ENCODE measurements around the gene AGO4.
"Not testable (repeated sequence)": the region's sequence is repeated elsewhere in the genome, so short reads cannot be mapped to it uniquely, and the experiment has no call there.

The AGO4 gene

GRCh38 chr1:35864813-35865212, 57.0 kb downstream of the AGO4 start:
- peak; percentile 87 to 91 for DNase-seq

- DNase-seq = peak; percentile 75 to 84
These were observed 59.2 kb downstream of the AGO4 start for GRCh38 chr1:35866991-35867390.

DNA sequence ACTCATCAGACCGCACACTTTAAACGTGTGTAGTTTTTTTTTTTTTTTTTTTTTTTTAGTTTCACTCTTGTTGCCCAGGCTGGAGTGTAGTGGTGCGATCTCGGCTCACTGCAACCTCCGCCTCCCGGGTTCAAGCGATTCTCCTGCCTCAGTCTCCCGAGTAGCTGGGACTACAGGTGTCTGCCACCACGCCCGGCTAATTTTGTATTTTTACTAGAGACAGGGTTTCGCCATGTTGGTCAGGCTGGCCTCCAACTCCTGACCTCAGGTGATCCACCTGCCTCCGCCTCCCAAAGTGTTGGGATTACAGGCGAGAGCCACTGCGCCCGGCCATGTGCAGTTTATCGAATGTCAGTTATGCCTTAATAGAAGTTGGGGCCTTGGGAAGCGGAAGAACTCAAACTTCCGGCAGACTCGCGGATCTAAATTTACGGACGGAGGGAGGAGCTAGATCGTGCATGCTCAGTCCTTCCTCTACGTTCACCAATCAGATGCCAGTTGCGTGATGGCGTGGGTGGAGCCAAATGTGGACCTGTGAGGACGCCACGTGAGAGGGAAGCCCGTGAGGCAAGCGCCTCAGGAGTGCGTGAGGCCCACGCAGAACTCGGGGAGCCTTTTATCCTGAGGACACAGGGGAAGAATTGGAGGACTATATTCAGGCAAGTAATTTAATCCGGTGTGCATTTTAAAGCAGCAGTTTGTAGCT, 61.6 kb downstream of the AGO4 start:
- DNase-seq = not testable (repeated sequence)

DNA sequence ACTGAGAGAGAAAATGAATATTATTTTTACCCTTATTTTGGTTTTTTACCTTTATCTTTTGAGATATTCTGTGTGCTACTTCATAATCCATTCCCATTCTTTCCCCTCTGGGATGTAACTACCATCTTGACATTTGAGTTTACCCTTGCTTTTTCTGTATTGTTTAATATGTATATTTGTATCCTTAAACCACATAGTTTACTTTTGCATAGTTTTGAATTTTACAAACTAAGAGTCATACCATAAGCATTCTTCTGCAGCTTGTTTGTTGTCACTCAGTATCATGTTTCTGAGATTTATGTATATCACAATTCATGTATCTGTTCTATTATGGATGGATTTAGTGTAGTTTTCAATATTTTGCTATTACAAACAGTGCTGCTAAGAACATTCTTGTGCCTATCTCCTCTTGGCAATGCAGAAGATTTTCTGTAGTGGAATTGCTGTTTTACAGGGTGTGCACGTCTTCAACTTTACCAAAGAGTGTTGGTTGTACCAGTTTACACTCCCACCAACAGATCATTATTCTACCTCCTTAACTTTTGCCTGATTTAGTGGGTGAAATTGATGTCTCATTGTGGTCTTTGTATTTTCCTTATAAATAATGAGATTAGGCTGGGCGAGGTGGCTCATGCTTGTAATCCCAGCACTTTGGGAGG, 63.0 kb downstream of the AGO4 start:
- no peak for DNase-seq

DNA sequence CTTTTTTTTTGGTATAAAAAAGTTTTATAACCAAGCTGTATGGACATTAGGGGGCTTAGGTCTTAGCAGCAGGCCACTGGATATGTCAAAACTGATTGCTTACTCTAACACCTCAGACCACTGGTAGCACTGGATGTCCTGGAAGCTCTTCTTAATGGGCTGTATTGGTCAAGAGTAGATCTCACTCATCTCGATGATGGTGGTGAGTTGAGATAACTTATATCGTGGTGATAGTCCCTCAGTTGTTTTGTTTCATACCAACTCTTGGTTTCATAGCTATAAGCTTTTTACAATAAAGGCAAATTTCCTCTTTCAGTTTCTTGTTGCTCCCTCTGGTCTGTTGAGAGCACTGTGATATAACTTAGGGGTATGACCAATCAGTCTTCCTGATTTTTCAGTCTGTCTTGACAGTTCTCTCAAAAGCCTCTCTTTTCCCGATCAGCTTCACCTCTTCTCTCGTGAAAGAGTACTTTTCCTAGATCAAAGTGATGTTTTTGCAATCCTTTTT, 65.5 kb downstream of the AGO4 start:
- peak in 1 of 2 donors; percentile 18 for DNase-seq

DNA sequence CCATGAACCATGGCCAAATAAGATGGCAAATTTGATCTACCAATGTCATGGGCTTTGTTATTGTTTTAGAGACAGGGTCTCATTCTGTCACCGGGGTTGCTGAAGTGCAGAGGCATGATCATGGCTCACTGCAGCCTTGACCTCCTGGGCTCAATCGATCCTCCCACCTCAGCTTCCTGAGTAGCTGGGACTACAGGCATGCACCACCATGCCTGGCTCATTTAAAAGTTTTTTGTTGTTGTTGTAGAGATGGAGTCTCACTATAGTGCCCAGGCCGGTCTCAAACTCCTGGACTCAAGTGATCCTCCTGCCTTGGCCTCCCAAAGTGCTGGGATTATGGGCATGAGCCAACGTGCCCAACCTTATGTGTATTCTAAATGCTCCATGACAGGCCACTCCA, 66.3 kb downstream of the AGO4 start:
- not testable (repeated sequence) for DNase-seq

- DNase-seq = no peak
These were observed 69.2 kb downstream of the AGO4 start for GRCh38 chr1:35876988-35877387.

- no peak for DNase-seq
These were observed 74.0 kb downstream of the AGO4 start for GRCh38 chr1:35881850-35882273.

DNA sequence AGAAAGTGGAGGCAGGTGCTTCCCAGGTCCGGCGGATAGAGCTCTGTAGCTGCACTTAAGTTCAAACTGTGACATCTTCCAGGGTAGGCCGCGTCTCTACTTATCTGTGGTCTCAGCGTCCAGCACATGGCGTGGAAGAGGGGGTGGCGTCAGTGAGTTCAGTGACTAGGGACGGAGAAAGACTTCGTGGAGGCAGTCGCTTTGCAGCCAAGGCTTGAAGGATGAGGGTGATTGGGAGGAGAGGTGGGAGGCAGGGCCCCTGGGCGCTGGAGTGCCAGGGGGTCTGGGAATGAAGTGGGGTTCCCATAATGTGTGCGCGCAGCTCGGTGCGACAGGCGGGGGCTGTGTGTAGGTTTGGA, 74.7 kb downstream of the AGO4 start:
- DNase-seq = no peak

DNA sequence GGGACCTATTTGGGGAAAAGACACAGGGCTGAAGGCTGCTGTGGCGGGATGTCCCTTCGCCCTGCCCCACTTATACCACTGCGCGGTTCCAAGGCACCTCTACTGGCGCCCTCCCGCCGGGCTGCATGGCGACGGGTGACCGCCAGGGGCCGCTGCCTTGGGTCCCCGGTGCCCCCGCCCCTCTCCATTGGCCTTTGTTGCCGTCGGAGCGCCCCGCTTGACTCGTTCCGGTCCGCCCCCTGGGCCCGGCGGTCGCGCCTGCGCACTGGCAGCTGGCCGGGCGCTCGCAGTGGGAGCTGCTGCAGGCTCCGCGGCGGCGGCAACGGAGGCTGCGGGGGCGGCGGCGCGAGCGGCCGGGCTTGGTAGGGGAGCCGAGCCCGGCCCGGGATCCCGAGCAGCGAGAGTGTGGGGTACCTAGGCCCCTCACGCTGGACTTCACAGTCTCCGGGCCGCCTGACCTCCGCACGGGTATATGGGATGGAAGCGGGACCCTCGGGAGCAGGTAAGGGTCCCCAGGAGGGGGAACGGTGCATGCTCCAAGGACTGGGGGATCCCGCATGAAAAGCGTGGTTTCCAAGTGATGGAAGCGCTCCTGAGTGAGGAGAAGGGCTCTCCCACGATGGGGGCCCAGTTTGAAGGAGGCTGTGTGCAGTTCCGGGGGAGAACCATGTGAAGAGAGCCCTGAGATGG, 75.3 kb downstream of the AGO4 start, which contains the start of gene AGO1:
AGO1 (plus strand) TSS at position 265 of the 690 bp plus-strand sequence; CDS start at position 478, 213 bp downstream.
- DNase-seq = peak; percentile 93 to 95

- DNase-seq = peak; percentile 28 to 61
These were observed 75.9 kb downstream of the AGO4 start for GRCh38 chr1:35883635-35884101.

DNA sequence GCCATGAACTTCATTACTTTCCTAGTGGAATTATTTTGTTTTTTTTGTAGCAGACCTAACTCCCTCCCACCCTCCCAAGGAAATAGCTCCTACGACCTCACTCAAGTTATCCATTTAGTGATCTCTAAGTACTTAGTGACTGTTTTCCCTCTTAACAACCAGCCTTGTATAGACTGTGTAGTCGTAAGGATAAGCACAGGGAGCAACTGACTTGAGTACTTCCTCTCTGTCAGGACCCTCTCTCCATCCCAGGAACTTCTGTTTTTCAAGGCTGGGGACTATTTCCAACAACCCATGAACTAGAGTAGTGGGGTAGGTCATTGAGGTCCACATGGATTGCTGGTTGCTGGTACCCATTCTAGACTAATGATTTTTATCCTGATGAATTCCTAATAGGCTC, 77.1 kb downstream of the AGO4 start:
- no peak for DNase-seq

GRCh38 chr1:35885961-35886558, 78.2 kb downstream of the AGO4 start:
- DNase-seq = no peak

GRCh38 chr1:35886577-35887431, 79.0 kb downstream of the AGO4 start:
- DNase-seq = peak in 1 of 2 donors; percentile 26

GRCh38 chr1:35887508-35887907, 79.7 kb downstream of the AGO4 start:
- DNase-seq = no peak

DNA sequence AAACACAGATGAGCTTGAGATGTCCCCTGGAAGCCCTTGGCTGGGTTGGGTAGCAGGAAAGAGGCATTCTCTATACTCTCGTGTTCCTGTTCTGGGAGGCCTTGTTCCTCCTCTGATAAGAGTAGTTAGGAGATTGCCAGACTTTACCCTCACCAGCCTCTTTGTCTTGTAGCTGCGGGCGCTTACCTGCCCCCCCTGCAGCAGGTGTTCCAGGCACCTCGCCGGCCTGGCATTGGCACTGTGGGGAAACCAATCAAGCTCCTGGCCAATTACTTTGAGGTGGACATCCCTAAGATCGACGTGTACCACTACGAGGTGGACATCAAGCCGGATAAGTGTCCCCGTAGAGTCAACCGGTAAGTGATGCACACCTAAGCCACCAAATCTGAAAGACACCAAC, 80.4 kb downstream of the AGO4 start:
- DNase-seq = no peak

DNA sequence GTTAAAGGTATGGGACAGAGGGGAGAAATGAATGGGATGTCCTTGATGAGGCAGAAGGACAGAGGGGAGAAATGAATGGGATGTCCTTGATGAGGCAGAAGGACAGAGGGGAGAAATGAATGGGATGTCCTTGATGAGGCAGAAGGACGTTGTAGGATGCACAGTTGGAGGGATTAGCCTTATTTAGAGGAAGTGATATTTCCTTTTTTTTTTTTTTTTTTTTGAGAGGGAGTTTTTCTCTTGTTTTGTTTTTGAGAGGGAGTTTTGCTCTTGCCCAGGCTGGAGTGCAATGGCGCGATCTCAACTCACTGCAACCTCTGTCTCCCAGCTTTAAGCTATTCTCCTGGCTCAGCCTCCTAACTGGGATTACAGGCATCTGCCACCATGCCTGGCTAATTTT, 81.2 kb downstream of the AGO4 start:
- peak in 1 of 2 donors; percentile 50 for DNase-seq

DNA sequence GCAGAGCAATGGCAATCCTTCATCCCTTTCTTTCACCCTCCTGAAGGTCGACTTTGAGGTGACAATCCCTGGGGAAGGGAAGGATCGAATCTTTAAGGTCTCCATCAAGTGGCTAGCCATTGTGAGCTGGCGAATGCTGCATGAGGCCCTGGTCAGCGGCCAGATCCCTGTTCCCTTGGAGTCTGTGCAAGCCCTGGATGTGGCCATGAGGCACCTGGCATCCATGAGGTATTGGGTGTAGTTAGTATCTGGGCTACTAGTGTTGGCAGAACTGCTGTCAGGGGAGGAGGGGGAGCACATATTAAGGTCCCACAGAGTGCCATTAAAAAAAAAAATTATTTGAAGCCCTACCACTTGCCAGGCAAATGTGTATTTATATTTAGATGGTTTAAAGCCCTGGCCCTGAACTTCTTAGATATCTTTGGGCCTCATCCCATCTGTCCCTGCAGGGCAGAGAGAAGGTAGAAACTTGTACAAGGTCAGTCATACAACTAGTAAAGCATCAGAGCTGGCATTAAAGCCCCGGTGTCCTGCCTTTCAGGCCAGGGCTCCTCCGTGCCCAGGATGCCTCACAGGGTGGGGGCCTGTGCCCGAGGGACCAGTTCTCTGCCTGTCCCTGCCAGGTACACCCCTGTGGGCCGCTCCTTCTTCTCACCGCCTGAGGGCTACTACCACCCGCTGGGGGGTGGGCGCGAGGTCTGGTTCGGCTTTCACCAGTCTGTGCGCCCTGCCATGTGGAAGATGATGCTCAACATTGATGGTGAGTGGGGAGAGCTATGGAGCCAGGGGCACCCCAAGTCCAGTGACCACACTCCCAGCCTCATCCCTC, 85.4 kb downstream of the AGO4 start:
- no peak for DNase-seq

DNA sequence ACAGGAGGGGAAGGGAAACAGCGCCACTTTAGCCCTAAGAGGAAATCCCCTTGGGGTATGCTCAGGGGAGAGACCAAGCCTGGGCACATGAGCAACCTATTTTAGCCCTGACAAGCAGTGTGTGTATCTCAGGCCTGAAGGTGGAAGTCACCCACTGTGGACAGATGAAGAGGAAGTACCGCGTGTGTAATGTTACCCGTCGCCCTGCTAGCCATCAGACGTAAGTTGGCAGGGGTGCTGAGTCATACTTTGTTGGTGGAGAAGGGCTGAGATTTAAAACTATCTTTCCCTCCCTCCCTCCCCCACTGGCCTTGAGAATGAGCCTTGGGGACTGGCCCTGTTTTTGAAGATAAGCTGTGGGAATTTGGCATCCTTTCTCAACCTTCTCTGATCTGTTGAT, 86.4 kb downstream of the AGO4 start:
- DNase-seq = peak; percentile 85 to 89

- DNase-seq = peak in 1 of 2 donors; percentile 18
These were observed 86.8 kb downstream of the AGO4 start for GRCh38 chr1:35894656-35895055.

DNA sequence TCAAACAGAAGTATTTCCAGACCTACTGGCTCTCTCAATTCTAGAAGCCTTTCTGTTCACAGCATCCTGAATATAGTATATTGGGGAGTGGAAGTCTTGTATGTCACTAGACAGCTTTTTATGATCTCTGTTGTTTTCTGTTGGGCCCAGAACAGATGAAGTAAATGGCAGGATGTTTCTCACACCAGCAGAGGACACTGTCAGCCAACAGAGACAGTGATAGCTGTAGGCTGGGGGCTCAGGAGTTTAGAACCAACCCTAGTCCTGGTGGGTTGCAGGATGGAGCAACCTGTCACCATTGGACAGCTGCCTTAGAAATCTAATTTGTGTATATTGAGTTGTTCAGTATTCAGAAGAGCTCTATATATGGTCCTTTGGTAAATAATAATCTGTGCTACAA, 92.1 kb downstream of the AGO4 start:
- no peak for DNase-seq

Data from inflammatory macrophage (primary cell).